Neuronal stem cell (in vitro differentiated cells): ENCODE data around the gene KIAA1958.

Experiments used
- DNase-seq: peaks from one replicate; pipeline ENCODE4 v3.0.0-alpha.2; 2013; ENCODE audit warnings: low spot score
- H2AFZ ChIP-seq: one replicate; pipeline ENCODE4 v1.6.1; 2013; ENCODE audit warnings: mild to moderate bottlenecking, low read length, inconsistent platforms
- H2AK5ac ChIP-seq: 2 replicates; pipeline ENCODE4 v1.6.1; 2013; ENCODE audit warnings: low read depth, mild to moderate bottlenecking, inconsistent platforms, low read length, moderate library complexity, mixed read lengths
- H2BK120ac ChIP-seq: 2 replicates; pipeline ENCODE4 v1.6.1; 2013; ENCODE audit warnings: low read depth, mild to moderate bottlenecking, inconsistent platforms, low read length, moderate library complexity, mixed read lengths
- H2BK12ac ChIP-seq: one replicate; pipeline ENCODE4 v1.6.1; 2013; ENCODE audit warnings: low read length, inconsistent platforms
- H2BK15ac ChIP-seq: 2 replicates; pipeline ENCODE4 v1.6.1; 2013; ENCODE audit warnings: mild to moderate bottlenecking, low read length, inconsistent platforms, mixed read lengths
- H2BK5ac ChIP-seq: one replicate; pipeline ENCODE4 v1.6.1; 2013; ENCODE audit warnings: inconsistent platforms, mild to moderate bottlenecking, low read length, moderate library complexity
- H3K14ac ChIP-seq: one replicate; pipeline ENCODE4 v1.6.1; 2013; ENCODE audit warnings: low read length, inconsistent platforms
- H3K18ac ChIP-seq: 2 replicates; pipeline ENCODE4 v1.6.1; 2013; ENCODE audit warnings: low read length, inconsistent platforms
- H3K23ac ChIP-seq: 2 replicates; pipeline ENCODE4 v1.6.1; 2013; ENCODE audit warnings: low read depth, mild to moderate bottlenecking, mixed read lengths, low read length, inconsistent platforms; ENCODE audit not compliant: poor library complexity
- H3K27ac ChIP-seq: replicated peaks from 3 replicates; pipeline ENCODE4 v1.5.1; 2013; ENCODE audit warnings: low read length, inconsistent platforms
- H3K27me3 ChIP-seq, 3 experiments: 2 replicates each; pipeline ENCODE4 v1.6.1; 2013; ENCODE audit warnings: low read length in 3 of 3, mild to moderate bottlenecking in 2 of 3, inconsistent platforms in 1 of 3, low read depth in 1 of 3, mixed read lengths in 1 of 3, moderate library complexity in 1 of 3; ENCODE audit not compliant: control insufficient read depth in 3 of 3, insufficient read depth in 3 of 3
- H3K36me3 ChIP-seq, 2 donors: replicated peaks in 1 of 2; 2 replicates each; pipeline ENCODE4 v1.6.1; 2013; ENCODE audit warnings: low read length in 2 of 2; ENCODE audit not compliant: control insufficient read depth in 2 of 2, insufficient read depth in 2 of 2
- H3K4ac ChIP-seq: 2 replicates; pipeline ENCODE4 v1.6.1; 2013; ENCODE audit warnings: inconsistent platforms, mild to moderate bottlenecking, low read length, moderate library complexity
- H3K4me1 ChIP-seq, 2 donors: 1 replicate in 1 of 2; 2 replicates in 1 of 2; pipeline ENCODE4 v1.6.1; 2013; ENCODE audit warnings: low read length in 2 of 2, low read depth in 1 of 2; ENCODE audit not compliant: control insufficient read depth in 2 of 2, insufficient read depth in 1 of 2
- H3K4me2 ChIP-seq: one replicate; pipeline ENCODE4 v1.6.1; 2013; ENCODE audit warnings: mild to moderate bottlenecking, low read length, inconsistent platforms; ENCODE audit not compliant: insufficient read depth, poor library complexity, severe bottlenecking
- H3K4me3 ChIP-seq, 2 donors: 2 replicates each; pipeline ENCODE4 v1.5.1; 2013; ENCODE audit warnings: low read length in 2 of 2, mild to moderate bottlenecking in 2 of 2, inconsistent platforms in 1 of 2, moderate library complexity in 1 of 2
- H3K79me1 ChIP-seq: one replicate; pipeline ENCODE4 v1.6.1; 2013; ENCODE audit warnings: low read depth, mild to moderate bottlenecking, inconsistent platforms, low read length, moderate library complexity
- H3K9ac ChIP-seq: one replicate; pipeline ENCODE4 v1.6.1; 2013; ENCODE audit warnings: mild to moderate bottlenecking, low read depth, low read length, inconsistent platforms; ENCODE audit not compliant: poor library complexity
- H3K9me3 ChIP-seq, 2 donors: replicated peaks in 1 of 2; 2 replicates each; pipeline versions ENCODE3 to v1.6.1; 2013; ENCODE audit warnings: low read length in 2 of 2, mild to moderate bottlenecking in 2 of 2, inconsistent platforms in 1 of 2, low read depth in 1 of 2, mixed read lengths in 1 of 2, moderate library complexity in 1 of 2; ENCODE audit not compliant: control insufficient read depth in 2 of 2, insufficient read depth in 1 of 2
- H4K8ac ChIP-seq: one replicate; pipeline ENCODE4 v1.6.1; 2013; ENCODE audit warnings: low read depth, mild to moderate bottlenecking, inconsistent platforms, low read length, moderate library complexity
- H4K91ac ChIP-seq: one replicate; pipeline ENCODE4 v1.6.1; 2013; ENCODE audit warnings: low read length, low read depth, mild to moderate bottlenecking, inconsistent platforms; ENCODE audit not compliant: poor library complexity
- WGBS, 2 donors: extraction: QIAGEN DNeasy Blood & Tissue Kit; methylation state at CpG; one replicate each; pipeline ENCODE4 v1.1.7; 2013; ENCODE audit warnings: missing lambda C conversion rate in 2 of 2, mixed read lengths in 1 of 2; ENCODE audit not compliant: insufficient read length in 2 of 2, insufficient replicate concordance in 1 of 2; ENCODE audit errors: extremely low coverage in 2 of 2; 5-methylcytosine and 5-hydroxymethylcytosine counted together

Gene KIAA1958

GRCh38 chr9:112446526-112446925 is 40.1 kb upstream of the KIAA1958 start:
- Histone ChIP-seq H2BK12ac (no peak overlapping the region), H3K36me3 (peaks cover 2 to 29% of the 10 kb centered on the region in 2 donors), H2BK5ac (no peak overlapping the region), H3K18ac (no peak overlapping the region), H2BK15ac (no peak overlapping the region), H4K91ac (no peak overlapping the region), H3K4me2 (no peak overlapping the region), H3K27ac (no peak overlapping the region), H3K4me1 (no peaks in the 10 kb centered on the region), H2BK120ac (no peak overlapping the region), H2AK5ac (no peak overlapping the region), H3K9me3 (no peaks in the 10 kb centered on the region), H3K23ac (no peak overlapping the region), H2AFZ (no peak overlapping the region), H3K79me1 (no peaks in the 10 kb centered on the region), H3K4ac (no peak overlapping the region), H3K27me3 (no peaks in the 10 kb centered on the region), H3K14ac (no peak overlapping the region), H3K4me3 (no peak overlapping the region), H4K8ac (no peak overlapping the region), H3K9ac (no peak overlapping the region)
- WGBS, 2 donors = no CpG with 5 or more reads among the region's 2 CpGs
- no peak for DNase-seq

- Histone ChIP-seq H2BK120ac (no peak overlapping the region), H3K9ac (no peak overlapping the region), H3K36me3 (peaks cover 2 to 21% of the 10 kb centered on the region in 2 donors), H4K8ac (no peak overlapping the region), H3K4me1 (no peaks in the 10 kb centered on the region), H3K14ac (no peak overlapping the region), H3K27ac (peak overlapping the region; percentile 36), H2AFZ (no peak overlapping the region), H3K9me3 (no peaks in the 10 kb centered on the region), H3K4ac (no peak overlapping the region), H2BK5ac (no peak overlapping the region), H3K23ac (no peak overlapping the region), H3K4me3 (no peak overlapping the region), H3K18ac (no peak overlapping the region), H2BK12ac (no peak overlapping the region), H2AK5ac (no peak overlapping the region), H4K91ac (no peak overlapping the region), H3K27me3 (no peaks in the 10 kb centered on the region), H3K79me1 (no peaks in the 10 kb centered on the region), H2BK15ac (no peak overlapping the region), H3K4me2 (no peak overlapping the region)
- DNase-seq = no peak
- WGBS, 2 donors = no CpG with 5 or more reads among the region's 2 CpGs
Observed at GRCh38 chr9:112447283-112447761, 39.3 kb upstream of the KIAA1958 start.

- H2BK15ac ChIP-seq = no peak overlapping the region
- no peaks in the 10 kb centered on the region for H3K27me3 ChIP-seq
- H3K27ac ChIP-seq = no peak overlapping the region
- H3K14ac ChIP-seq = no peak overlapping the region
- no peak overlapping the region for H2BK5ac ChIP-seq
- no CpG with 5 or more reads among the region's 1 CpG for WGBS, 2 donors
- H3K9ac ChIP-seq = no peak overlapping the region
- no peak overlapping the region for H2BK12ac ChIP-seq
- H3K4me1 ChIP-seq = no peaks in the 10 kb centered on the region
- H3K18ac ChIP-seq = no peak overlapping the region
- no peak overlapping the region for H2BK120ac ChIP-seq
- no peak overlapping the region for H4K91ac ChIP-seq
- H3K23ac ChIP-seq = no peak overlapping the region
- H3K79me1 ChIP-seq = no peaks in the 10 kb centered on the region
- no peak for DNase-seq
- no peak overlapping the region for H4K8ac ChIP-seq
- no peak overlapping the region for H2AFZ ChIP-seq
- H3K4me3 ChIP-seq = no peak overlapping the region
- no peak overlapping the region for H3K4ac ChIP-seq
- peaks cover 0 to 84% of the 10 kb centered on the region in 2 donors for H3K36me3 ChIP-seq
- peaks cover 0 to 15% of the 10 kb centered on the region in 2 donors for H3K9me3 ChIP-seq
- H2AK5ac ChIP-seq = no peak overlapping the region
- H3K4me2 ChIP-seq = no peak overlapping the region
Observed at GRCh38 chr9:112462855-112463254, 23.8 kb upstream of the KIAA1958 start.

- WGBS, 2 donors = no CpG with 5 or more reads among the region's 4 CpGs
- no peak overlapping the region for H3K18ac ChIP-seq
- no peak overlapping the region for H3K9ac ChIP-seq
- peaks cover 0 to 83% of the 10 kb centered on the region in 2 donors for H3K36me3 ChIP-seq
- H3K23ac ChIP-seq = no peak overlapping the region
- no peak overlapping the region for H3K14ac ChIP-seq
- no peak overlapping the region for H3K27ac ChIP-seq
- no peaks in the 10 kb centered on the region for H3K79me1 ChIP-seq
- H2AFZ ChIP-seq = no peak overlapping the region
- no peak overlapping the region for H2BK5ac ChIP-seq
- H3K4me2 ChIP-seq = no peak overlapping the region
- no peak overlapping the region for H2BK15ac ChIP-seq
- H4K91ac ChIP-seq = no peak overlapping the region
- no peaks in the 10 kb centered on the region for H3K27me3 ChIP-seq
- no peak overlapping the region for H3K4ac ChIP-seq
- no peaks in the 10 kb centered on the region for H3K4me1 ChIP-seq
- H2BK12ac ChIP-seq = no peak overlapping the region
- H4K8ac ChIP-seq = no peak overlapping the region
- no peak for DNase-seq
- H3K4me3 ChIP-seq = no peak overlapping the region
- peaks cover 0 to 15% of the 10 kb centered on the region in 2 donors for H3K9me3 ChIP-seq
- H2AK5ac ChIP-seq = no peak overlapping the region
- no peak overlapping the region for H2BK120ac ChIP-seq
Observed at GRCh38 chr9:112465352-112465751, 21.3 kb upstream of the KIAA1958 start.
